Measurements from ENCODE around the gene PRKRA. TPM values are rescaled to one million over a fixed set of nuclear protein-coding genes. Genes with fewer than 3 reads are reported as not detected.

Gene PRKRA
- total and polyA plus RNA-seq, 2 of the 8 experiments (the other 6 are each of a cell fraction or from before 2014, with no cell fraction given), result 25.4 to 60.4 TPM

DNA sequence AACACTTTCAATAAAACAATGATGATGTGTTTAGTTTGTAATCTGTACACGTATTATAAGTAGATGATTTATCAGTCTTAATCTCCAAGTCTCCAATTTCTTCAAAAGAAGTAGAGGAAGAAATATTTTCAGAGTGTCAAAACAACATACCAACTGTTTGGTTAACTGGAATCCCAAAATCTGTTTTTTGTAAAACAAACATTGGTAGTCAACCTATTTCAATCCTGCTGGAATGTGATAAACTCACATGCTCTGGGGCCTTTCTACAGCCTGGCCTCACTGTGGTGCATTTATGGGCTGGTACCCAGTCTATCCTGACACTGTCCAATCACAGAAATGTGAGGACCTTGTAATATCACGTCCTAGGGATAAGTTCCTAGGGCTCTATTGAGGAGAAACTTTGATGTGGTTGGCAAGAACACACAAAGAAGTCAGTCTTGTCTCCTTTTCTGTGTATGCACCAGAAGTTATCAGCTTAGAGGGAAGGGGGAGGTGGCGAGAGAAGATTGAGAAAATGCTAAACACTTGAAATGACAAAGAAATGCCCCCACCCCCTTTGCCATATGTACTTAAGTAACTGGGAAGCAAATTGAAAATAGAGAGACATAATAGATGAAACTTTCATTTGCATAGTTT is 47.2 kb downstream of the PRKRA start:
- Histone ChIP-seq H3K14ac (ENCODE audit: insufficient read length) (no peak overlapping the region), H3K27ac (ENCODE audit: low read depth, low read length) (no peak overlapping the region), H4K20me1 (replicated peaks in 1 of 2; ENCODE audit: control insufficient read depth in 1 of 2, insufficient read depth in 2 of 2, low read length in 2 of 2) (no peaks in the 10 kb centered on the region), H3K4me1 (replicated peaks in 1 of 4; ENCODE audit: control insufficient read depth in 3 of 4, insufficient read depth in 4 of 4, low read length in 3 of 4) (no peaks in the 10 kb centered on the region), H2BK120ac (replicated peaks; ENCODE audit: low read depth, low read length) (no peak overlapping the region), H3K4me2 (ENCODE audit: insufficient read depth in 1 of 2, low read depth in 2 of 2, low read length in 2 of 2) (no peak overlapping the region), H3K36me3 (ENCODE audit: control insufficient read depth in 2 of 4, insufficient read depth in 4 of 4, low read length in 3 of 4) (no peaks in the 10 kb centered on the region), H2BK20ac (ENCODE audit: low read length) (no peak overlapping the region), H3K4ac (replicated peaks; ENCODE audit: insufficient read length, low read depth, low read length) (no peak overlapping the region), H2AFZ (ENCODE audit: low read length) (peak overlapping the region; percentile 67; the same call in 1 of the 2 replicates), H3K9me3 (ENCODE audit: insufficient read depth in 2 of 2, low read depth in 1 of 2, low read length in 1 of 2) (no peaks in the 10 kb centered on the region), H3K4me3 (ENCODE audit: extremely low read depth in 1 of 4, insufficient read depth in 2 of 4, low read depth in 3 of 4, low read length in 4 of 4) (no peak overlapping the region), H3K56ac (replicated peaks; ENCODE audit: insufficient read length, low read depth, low read length) (no peak overlapping the region), H2BK15ac (ENCODE audit: low read length) (no peak overlapping the region), H3K9ac (replicated peaks in 1 of 4; ENCODE audit: extremely low read depth in 1 of 4, low read depth in 3 of 4, low read length in 3 of 4) (no peak overlapping the region), H2BK5ac (ENCODE audit: low read depth, low read length) (no peak overlapping the region), H4K91ac (replicated peaks; ENCODE audit: insufficient read length, low read length) (no peak overlapping the region), H3K79me2 (ENCODE audit: control insufficient read depth in 1 of 2, insufficient read depth in 2 of 2, low read length in 2 of 2) (no peaks in the 10 kb centered on the region), H2AK5ac (ENCODE audit: low read depth, low read length) (no peak overlapping the region), H4K8ac (ENCODE audit: extremely low read depth, insufficient read depth, low read length) (no peak overlapping the region), H3K27me3 (replicated peaks in 1 of 4; ENCODE audit: control insufficient read depth in 3 of 4, extremely low read depth in 1 of 4, insufficient read depth in 3 of 4, low read length in 3 of 4) (no peaks in the 10 kb centered on the region), H2BK12ac (ENCODE audit: low read depth, low read length) (no peak overlapping the region), H3K23me2 (ENCODE audit: low read depth, low read length) (no peaks in the 10 kb centered on the region), H3K18ac (ENCODE audit: extremely low read depth, low read length) (no peak overlapping the region), H3K23ac (ENCODE audit: insufficient read length) (no peak overlapping the region), H4K5ac (ENCODE audit: insufficient read length, low read depth, low read length) (no peak overlapping the region), H3K79me1 (ENCODE audit: low read depth, low read length) (no peaks in the 10 kb centered on the region)
- ChIA-PET POLR2A (ENCODE audit: partially characterized antibody) (interaction anchor here (2.9 to 3.5 kb wide), 2 partner anchors 10 to 48 kb away, joined by 8 to 15 read pairs; partner anchors contain the start of genes PJVK and PRKRA), CTCF (ENCODE audit: partially characterized antibody) (interaction anchor here (3.7 to 6.3 kb wide), 2 partner anchors 7 to 11 kb away, joined by 50 to 64 read pairs; no protein-coding TSS in a partner anchor)
- no peak for DNase-seq (ENCODE audit: low read depth in 1 of 2, low spot score in 2 of 2)
- no peak for FAIRE-seq
- WGBS, 2 experiments (ENCODE audit: extremely low coverage in 1 of 2, insufficient coverage in 1 of 2, insufficient read length in 1 of 2, insufficient replicate concordance in 2 of 2, low coverage in 1 of 2, low lambda C conversion rate in 2 of 2, missing lambda C conversion rate in 1 of 2), result 73% methylated on average over 3 of the region's 3 CpGs; no CpG with 5 or more reads in 1 of the 2 experiments
- no peak for TF ChIP-seq CHD2 (IDR thresholded peaks at IDR 0.05; ENCODE audit: low read length)
- no peak for TF ChIP-seq NANOG (IDR thresholded peaks at IDR 0.05; ENCODE audit: insufficient read depth, low read depth, low read length, poor library complexity, severe bottlenecking)
- TF ChIP-seq, protein P1, sequence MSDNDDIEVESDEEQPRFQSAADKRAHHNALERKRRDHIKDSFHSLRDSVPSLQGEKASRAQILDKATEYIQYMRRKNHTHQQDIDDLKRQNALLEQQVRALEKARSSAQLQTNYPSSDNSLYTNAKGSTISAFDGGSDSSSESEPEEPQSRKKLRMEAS (IDR thresholded peaks at IDR 0.05), result no peak
- TF ChIP-seq MAFK (IDR thresholded peaks at IDR 0.05; ENCODE audit: low read depth, low read length), result no peak
- TF ChIP-seq POLR2A (IDR thresholded peaks at IDR 0.05; ENCODE audit: control extremely low read depth in 1 of 2, low read depth in 2 of 2, low read length in 2 of 2), result no peak
- no peak for TF ChIP-seq TAF1 (IDR thresholded peaks at IDR 0.05; ENCODE audit: low read depth, low read length)
- TF ChIP-seq, protein P2, sequence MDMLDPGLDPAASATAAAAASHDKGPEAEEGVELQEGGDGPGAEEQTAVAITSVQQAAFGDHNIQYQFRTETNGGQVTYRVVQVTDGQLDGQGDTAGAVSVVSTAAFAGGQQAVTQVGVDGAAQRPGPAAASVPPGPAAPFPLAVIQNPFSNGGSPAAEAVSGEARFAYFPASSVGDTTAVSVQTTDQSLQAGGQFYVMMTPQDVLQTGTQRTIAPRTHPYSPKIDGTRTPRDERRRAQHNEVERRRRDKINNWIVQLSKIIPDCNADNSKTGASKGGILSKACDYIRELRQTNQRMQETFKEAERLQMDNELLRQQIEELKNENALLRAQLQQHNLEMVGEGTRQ (IDR thresholded peaks at IDR 0.05; ENCODE audit: low read length), result no peak
- no peak for TF ChIP-seq EZH2 (IDR thresholded peaks at IDR 0.05; ENCODE audit: low read depth, low read length, severe bottlenecking)
- TF ChIP-seq, protein P3, sequence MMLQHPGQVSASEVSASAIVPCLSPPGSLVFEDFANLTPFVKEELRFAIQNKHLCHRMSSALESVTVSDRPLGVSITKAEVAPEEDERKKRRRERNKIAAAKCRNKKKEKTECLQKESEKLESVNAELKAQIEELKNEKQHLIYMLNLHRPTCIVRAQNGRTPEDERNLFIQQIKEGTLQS (IDR thresholded peaks at IDR 0.05; ENCODE audit: insufficient read depth, low read depth, low read length), result no peak
- TF ChIP-seq TCF12 (IDR thresholded peaks at IDR 0.05; ENCODE audit: low read depth, low read length), result no peak
- no peak for TF ChIP-seq EGR1 (IDR thresholded peaks at IDR 0.05; ENCODE audit: borderline replicate concordance, low read depth, low read length)
- no peak for TF ChIP-seq POLR2AphosphoS5 (IDR thresholded peaks at IDR 0.05; ENCODE audit: low read depth, low read length)

Measured in H1 (cell line).